RPMI8226 (cell line): ENCODE results near the gene ANK3.
"Not testable (repeated sequence)": the region's sequence is repeated elsewhere in the genome, so short reads cannot be mapped to it uniquely, and the experiment has no call there.

Source experiments
- DNase-seq: peaks from one replicate; pipeline ENCODE4 v3.0.0-alpha.2; 2015

ANK3 gene

DNA sequence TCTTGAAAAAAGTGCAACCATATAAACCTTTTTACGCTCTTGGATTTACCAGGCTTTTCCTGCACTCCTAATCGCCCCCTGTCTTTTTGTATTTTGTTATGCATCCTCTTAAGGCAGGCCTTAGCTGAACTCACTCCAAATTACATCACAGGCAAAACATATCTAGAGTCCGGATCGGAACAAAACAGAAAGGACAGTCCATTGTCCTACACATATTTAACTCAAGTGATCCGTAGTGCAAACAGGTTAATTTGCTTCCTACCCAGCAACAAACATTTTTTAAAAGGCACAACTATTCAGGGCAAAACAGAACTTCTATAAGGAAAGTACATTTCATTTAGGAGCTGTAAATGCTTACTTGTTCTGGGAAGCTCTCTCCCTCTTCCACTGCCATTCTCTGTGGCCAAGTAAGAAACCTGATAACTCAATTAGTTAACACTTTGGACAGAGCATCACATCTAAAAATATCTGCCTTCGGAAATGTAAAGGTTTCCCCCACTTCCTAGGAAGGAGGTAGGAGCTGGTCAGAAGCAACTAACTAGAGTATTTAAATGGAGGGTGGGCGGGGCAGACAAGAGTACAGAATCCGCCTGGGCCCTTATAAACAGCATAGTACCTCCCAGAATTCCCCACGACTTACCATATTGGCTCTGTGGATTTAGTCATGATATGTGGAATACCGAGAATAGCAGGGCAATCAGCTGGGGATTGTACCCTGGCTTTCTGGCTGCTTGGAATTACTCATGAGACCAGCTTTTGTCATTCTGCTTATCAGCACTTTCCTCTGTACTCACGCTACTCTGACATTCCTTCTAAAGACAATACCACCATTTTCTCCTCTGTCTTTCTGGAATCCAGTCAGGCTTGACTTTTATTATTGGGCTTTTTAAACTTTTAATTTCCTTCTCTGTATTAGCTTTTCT lies 89.5 kb downstream of the ANK3 start:
- DNase-seq, result no peak

- DNase-seq, result no peak
Measured at GRCh38 chr10:60299390-60299778, 90.3 kb downstream of the ANK3 start.

GRCh38 chr10:60298408-60299389 lies 91.0 kb downstream of the ANK3 start:
- no peak for DNase-seq

GRCh38 chr10:60296073-60296472 lies 93.6 kb downstream of the ANK3 start:
- DNase-seq, result no peak

DNA sequence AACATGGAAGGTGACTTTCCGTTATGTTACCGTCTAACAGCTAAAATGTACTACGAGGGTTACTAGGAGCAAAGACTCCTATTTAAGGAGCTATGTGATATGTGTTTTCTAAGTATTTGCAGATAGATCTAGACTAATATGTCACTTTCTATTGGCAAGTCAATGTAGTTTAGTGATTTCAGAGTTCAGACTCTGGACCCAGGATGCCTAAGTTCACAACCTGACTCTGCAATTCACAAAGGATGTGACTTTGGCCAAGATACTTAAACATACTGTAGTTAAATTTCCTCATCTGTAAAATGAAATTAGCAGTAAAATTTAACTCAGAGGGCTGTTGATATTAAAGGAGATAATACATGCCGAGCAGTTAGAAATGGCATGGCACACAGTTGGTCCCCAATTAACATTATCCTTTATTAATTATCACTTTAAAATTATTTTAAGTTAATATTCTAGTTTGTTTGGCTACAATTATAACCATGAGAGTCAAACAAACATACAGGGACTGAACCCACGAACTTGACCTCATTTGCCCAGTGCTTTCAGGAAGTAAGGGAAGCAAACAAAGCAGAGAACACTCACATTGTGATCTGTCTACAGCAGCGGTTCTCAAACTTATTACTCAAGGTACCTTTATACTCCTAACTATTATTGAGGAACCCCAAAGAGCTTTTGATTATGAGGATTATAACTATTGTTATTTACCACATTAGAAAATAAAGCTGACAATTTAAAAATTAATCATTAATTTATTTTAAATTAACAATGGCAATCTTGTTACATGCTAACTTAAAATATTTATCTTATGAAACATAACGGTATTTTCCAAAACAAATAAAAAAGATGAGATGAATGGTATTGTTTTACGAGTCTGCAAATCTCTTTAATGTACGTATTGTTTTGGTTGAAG lies 94.4 kb downstream of the ANK3 start:
- DNase-seq, result no peak

DNA sequence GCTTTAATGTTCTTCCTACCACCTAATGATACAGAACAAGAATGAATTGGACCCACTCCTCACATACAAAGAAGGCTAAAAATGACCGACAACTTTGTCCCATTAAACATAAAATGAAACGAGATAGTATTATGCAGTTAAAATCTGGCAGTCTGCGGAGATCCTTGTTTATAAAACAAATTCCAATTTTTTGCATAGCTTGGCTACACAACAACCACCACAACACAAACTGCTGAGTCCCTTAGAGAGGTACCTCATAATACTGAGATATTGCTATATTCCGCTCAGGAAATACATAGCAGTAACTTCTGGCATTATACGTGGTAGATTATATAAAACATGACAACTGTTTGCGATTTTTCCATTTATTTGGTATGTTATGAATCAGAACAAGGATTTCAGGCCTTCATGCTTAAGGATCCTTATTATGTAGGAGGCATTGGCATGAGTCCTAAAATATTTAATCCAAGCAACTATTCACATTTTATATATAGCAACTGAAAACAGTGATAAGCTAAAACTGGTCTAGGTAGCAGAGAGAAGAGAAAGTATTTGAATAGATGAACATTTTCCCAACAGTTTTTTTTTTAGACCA lies 96.0 kb downstream of the ANK3 start:
- no peak for DNase-seq

DNA sequence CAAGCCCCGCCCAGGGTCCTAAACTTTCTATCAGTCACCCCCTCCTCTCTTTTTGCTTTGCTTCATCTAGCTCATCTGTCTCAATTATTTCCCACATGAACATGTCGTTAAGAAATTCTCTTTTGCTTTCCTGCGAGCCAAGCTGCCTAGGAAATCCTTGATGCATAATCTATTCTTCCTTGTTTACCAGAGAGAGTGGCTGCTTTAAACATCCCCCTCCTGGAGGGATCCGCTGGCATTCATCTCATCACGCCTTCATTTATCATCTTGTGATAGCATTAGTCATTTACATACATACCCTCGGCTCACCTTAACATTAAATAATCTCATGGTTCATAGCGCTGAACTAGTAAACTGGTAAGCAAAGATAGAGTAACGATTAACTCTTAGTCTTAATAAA lies 96.7 kb downstream of the ANK3 start:
- DNase-seq, result no peak

DNA sequence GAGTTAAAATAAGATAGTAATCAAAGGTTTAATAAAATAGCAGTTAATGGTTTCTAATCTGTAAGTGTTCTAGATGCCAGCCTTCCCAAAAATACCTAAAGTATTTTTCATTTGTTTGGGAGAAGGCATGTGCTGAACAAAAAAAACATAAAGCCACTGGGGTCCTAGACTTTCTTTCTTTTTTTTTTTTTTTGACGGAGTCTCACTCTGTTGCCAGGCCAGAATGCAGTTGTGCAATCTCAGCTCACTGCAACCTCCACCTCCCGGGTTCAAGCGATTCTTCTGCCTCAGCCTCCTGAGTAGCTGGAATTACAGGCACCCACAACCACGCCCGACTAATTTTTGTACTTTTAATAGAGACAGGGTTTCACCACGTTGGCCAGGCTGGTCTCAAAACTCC lies 97.1 kb downstream of the ANK3 start:
- DNase-seq, result not testable (repeated sequence)

- no peak for DNase-seq
Measured at GRCh38 chr10:60291344-60291930, 98.2 kb downstream of the ANK3 start.

- DNase-seq, result no peak
Measured at GRCh38 chr10:60290558-60290957, 99.1 kb downstream of the ANK3 start.

DNA sequence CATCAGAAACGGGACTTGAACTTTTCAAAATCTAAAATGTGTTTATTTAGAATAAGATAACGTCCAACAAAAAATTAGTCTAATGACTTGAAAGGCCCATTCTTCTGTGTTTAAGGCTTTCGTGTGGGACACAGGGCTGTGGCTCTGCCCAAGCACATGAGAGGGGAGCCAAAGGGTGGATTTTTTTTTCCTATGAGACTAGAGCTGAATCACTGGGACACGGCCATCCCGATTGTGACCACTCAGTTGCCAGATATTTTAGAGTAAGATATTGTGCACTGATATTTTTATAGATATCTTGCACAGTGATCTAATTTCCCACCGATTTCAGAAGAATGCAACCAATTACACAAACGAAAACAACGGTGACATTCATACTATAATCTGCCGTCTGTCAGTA lies 99.9 kb downstream of the ANK3 start:
- DNase-seq, result no peak

DNA sequence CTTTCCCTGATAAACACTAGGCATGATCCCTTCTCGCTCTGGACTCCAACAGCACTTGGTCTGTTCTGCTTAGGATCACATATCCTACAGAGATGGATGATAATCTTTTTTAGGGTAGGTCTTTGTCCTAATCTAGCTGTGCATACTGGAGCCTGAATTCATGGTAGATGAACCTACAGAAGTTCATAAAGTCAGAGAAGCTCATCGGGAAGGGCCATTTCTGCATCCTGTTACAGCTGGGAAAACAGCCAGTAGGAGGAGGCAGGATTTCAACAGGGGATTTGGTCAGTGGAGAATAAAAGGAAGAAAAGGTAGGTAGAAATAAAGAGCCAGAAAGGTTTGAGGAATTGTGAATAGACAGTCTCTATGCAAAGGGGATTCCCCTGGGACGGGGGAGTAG lies 101.4 kb downstream of the ANK3 start:
- no peak for DNase-seq

- no peak for DNase-seq
Measured at GRCh38 chr10:60286559-60286958, 103.1 kb downstream of the ANK3 start.

DNA sequence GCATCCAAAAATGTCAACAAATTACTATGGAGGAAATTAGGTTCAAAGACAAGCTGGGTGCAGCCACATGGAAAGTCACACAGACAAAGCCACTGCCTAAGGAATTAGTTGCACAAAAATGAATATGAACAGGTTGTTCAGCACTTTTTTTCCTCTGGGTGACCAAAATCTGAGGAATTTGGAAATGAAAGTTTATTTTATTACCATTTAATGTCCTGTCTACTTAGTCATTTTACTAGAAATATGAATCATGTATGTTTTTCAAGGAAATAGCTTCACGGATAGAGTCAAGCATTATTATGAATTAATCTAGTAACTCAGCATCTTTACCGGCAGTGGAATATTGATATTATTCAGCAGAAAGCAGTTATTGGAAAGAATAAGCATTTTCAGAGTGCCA lies 106.3 kb downstream of the ANK3 start:
- DNase-seq, result no peak

DNA sequence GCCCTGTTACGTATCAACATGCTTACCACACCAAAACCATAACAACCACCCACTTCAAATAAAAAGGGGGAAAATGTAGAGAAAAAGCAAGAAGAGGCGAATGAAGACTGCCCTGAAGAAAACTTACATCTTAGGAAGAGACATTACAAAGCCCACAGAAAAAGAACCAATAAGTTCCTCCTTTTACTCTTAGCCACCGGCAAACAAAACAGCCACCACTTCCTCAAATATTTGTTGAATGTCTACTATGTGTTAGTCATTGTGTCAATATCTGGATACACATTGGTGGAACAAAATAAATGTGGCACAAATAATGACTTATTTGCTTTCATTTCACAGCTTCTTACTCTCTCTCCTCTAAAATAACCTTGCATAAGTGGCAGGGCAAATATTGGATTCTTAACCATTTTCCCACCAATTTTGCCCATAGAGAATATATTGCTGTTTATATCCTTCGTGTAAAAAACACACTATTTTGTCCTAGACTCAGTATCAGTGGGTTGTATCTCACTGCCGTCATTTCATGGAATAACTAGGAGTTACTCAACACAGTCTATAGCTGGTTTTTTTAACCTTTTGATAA lies 106.8 kb downstream of the ANK3 start:
- no peak for DNase-seq

DNA sequence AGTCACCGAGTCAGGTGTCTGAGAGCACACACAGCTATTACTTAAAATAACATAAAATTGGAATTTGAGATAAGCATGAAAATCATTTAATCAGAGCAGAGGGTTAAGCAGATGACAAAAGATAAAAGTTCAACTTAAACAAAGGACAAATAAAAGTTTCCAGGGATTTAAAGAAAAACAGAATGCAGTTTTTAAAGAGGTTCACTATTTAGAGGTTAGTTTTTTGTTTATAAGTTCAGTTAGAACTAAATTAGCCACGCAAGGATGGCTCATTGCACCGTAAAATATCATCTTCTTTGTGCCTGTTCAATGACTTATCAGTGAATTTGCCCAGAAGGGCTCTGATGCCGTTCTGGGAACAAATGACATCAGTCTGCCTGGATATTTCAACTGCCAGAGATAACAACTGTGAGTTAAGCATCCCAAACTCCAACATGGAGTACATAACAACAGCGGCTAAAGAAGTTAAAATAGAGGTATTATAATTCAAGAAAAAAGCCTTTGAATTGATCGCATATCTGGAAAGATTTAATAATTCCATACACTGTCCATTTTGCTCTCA lies 107.8 kb downstream of the ANK3 start:
- DNase-seq, result no peak

- DNase-seq, result no peak
Measured at GRCh38 chr10:60281331-60281730, 108.3 kb downstream of the ANK3 start.

- DNase-seq, result no peak
Measured at GRCh38 chr10:60280475-60280874, 109.2 kb downstream of the ANK3 start.

- no peak for DNase-seq
Measured at GRCh38 chr10:60277656-60278055, 112.0 kb downstream of the ANK3 start.

DNA sequence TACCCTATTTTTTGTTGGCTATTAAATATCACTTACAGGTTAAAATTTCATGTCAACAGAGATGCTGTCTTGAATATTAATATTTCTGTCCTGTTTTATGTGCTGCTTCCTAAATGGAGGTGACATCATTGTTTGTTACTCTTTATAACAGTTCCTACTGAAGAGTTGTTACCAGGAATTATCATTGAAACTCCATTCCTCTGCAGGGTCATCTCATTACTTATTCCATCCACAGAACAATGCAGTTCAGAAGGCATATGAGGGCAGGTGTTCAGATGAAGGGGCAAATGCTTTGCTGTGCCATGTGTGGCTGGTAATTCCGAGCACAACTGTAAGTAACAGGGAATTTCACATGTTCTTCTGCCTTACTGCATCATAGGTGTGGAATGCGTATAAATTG lies 113.4 kb downstream of the ANK3 start:
- no peak for DNase-seq
